GM18502 (cell line): Measurements from ENCODE around the gene FAM156A.
"Not testable (repeated sequence)": the region's sequence is repeated elsewhere in the genome, so short reads cannot be mapped to it uniquely, and the experiment has no call there.

ENCODE experiments used
- ATAC-seq: cut with Tn5 transposase; IDR thresholded peaks from one replicate; pipeline ENCODE4 v1.9.1; 2021; ENCODE audit warnings: mild to moderate bottlenecking; ENCODE audit not compliant: unreplicated experiment, poor library complexity

FAM156A gene

DNA sequence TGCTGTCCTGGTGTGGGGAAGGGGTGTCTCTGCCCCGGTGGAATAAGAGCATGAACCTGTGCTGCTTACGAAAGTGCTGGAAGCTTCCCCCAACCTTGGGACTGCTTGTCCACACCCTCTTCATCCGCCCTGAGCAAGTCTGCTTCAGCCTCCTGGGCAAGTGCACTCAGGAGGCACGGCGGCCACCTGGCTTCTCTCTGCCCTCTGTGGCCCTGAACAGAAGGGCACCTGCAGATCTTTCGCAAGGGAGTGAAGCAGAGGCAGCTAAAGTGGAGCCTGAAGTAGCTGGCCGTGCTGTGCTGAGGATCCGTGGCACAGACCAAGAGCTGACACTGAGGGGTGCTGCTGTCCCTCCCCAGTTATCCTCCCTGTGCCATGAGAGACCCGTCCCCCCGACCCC, 9.6 kb upstream of the FAM156A start:
- ATAC-seq = not testable (repeated sequence)

DNA sequence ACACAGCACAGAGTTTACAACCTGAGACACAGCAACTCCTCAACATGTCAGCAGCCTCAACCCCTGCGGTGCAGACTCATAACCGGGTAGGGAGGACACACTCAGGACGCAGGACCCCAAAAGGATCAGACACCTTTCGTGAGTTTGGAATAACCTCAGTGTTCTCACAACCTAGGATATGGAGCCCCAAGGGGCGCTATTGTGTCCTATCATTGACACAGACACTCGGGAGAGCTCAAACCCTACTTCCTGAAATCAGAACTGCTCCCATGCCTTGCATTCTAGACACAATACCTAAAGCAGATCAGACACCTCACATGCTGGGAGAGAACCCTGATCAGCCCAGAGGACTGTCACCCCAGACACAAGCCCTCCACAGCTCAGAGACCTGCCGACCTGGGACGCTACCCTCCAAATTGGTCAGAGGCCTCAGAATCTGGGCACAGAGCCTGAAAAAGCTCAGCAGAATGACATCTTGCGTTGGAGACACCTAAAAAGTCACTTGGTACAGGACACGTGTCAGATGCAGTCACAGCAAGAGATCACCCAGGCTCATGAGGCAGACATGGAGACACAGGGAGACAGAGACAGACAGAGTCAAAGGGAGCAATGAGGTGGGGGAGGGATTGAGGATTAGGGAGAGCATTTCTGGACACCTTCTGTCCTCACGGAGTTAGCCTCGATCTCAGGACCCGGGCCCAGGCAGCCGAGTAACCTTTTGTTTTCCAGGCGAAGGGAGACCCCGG, 8.8 kb upstream of the FAM156A start:
- ATAC-seq = not testable (repeated sequence)

DNA sequence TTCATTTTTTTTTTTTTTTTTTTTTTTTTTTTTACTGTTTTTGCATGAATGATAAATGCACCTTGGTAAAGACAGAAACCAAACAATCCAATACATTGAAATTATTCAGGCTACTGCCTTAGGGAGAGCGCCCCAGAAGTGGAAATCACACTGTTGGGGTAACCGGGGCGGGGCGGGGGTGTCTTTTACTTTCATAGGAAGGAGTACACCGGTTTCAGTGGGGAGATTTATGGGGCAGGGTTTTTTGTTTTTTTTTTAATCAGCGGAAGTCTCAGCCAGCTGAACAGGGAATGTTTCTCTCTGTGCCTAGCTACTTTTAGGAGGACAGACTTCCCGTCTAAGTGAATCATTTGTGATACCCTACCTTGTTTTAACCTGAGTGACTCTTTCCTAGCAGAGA, 643 bp upstream of the FAM156A start:
- ATAC-seq = peak; percentile 39

DNA sequence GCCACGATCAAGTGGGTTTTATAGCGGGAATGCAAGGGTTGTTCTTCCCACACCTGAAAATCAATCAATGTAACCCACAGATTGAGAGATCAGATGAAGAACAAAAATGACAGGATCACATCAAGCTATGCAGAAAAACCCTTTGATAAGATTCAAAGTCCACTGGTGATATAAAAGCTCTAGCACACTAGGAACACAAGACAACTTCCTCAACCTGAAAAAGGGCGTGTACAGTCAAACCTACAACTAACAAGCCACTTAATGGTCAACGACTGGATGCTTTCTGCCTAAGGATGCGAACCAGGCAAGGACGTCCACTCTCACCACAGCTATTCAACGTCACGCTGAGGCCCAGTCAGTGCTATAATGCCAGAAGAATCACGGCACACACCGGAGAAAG, 8.4 kb downstream of the FAM156A start:
- not testable (repeated sequence) for ATAC-seq

DNA sequence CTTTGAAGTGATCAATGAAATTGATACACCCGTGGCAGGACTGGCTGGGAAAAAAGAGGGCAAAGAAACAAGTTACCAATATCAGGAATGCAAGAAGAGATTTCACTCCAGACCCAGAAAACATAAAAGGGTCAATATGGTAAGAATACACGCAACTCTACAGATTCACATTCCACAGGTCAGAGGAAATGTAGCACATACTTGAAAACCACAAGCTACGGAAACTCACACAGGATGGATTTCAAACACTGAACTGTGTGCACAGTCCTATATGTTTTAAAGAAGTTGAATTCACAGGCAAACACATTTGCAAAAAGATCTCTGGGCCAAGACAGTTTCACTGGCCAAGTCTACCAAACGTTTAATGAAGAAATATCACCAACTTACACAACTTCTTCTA, 9.0 kb downstream of the FAM156A start:
- ATAC-seq = not testable (repeated sequence)

DNA sequence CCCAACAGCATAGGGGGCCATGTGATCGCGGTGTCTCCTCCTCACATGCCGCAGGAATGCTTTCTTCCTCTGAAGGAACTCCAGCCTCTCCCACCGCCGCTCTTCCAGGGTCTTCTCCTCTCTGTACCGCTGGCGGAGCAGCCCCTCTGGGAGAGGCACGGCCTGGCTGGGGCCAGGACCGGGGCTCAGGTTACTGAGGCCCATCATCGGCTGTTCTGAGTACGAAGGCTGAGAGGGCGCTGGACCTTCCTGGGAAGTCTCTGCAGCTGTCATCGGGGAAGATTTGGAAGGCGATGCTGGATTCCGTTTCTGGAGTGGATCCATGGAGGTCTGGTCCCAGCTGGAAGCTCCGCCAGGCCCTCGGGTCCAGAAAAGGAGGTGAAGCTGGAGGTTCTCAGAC, 10.1 kb downstream of the FAM156A start:
- not testable (repeated sequence) for ATAC-seq

DNA sequence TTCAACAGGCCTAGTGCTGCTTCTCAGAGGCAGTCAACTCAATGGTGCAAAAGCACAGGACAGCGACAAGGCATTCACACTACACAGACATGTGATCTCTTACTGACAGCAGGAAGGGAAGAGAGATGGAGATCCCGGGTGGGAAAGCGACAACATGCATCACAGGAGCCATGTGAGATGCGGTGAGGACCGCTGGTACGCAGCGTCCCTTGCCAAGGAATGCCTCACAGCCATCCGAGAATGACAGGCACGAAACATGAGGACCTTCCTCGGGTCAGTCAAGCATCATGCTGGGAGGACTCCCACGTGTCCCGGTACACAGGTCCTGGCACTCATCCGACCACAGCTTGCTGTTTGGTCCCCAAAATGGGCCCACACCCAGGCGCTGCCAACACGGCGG, 10.8 kb downstream of the FAM156A start:
- not testable (repeated sequence) for ATAC-seq

DNA sequence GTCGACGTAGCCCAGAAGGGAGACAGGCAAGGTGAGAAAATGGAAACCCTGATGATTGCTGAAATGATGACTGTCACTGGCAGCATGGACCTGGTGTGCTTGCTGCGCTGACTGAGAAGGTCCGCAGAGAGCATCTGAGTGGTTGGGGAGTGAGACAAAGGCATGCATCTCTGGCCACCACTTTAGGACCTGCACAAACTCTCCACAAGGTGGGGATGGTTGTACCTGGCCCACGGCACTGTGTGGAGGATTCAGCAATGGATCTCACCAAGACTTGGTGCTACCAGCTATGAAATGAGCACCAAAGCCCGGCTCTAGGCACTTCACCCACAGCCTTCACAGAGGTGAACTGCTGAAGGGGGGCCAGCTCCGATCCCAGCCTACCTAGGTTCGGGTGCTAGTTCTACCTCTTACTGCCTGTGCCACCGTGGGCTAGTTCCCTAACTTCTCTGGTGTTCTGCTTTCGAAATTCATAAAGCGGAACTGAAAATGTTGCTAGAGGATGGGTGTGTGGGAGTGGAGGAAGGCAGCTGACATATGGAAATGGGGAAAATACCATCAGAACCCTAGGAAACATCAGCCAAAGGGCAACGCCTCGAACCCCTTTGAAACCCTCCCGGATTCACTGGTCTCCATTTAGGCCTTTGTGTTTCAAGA, 12.4 kb downstream of the FAM156A start:
- ATAC-seq = not testable (repeated sequence)

DNA sequence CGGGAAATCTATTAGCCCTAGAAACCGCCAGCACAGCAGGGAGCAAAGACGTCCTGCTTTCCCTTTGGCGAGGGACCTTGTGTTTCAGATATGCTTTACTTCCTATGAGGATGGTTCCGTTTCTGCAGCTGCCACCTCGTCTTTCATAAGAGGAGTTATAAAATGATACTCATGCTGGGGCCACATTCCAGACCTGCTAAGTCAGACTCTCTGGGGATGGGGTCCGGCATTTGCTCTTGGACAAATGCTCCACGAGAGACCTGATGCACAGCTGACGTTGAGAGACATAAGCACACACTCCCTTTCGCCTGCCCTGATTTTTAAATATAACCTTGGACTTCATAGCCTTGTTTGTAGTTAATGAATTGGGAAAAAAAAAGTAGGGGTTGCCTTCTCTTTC, 16.6 kb downstream of the FAM156A start:
- not testable (repeated sequence) for ATAC-seq

DNA sequence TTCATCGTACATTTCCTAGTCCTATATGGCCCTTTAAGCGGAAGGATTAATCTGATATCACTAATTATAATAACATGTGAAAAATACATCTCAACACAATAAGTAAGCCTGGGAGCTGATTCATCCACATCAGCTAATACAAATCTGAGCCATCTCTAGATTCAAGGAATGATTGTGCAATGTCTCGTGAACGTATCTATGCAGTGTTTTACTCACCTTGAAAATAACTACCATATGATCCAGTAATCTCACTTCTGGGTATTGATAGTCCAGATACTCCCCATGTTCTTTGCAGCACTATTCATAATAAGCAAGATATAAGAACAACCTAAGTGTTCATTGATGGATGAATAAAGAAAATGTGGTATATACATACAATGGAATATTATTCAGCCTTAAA, 17.6 kb downstream of the FAM156A start:
- not testable (repeated sequence) for ATAC-seq

DNA sequence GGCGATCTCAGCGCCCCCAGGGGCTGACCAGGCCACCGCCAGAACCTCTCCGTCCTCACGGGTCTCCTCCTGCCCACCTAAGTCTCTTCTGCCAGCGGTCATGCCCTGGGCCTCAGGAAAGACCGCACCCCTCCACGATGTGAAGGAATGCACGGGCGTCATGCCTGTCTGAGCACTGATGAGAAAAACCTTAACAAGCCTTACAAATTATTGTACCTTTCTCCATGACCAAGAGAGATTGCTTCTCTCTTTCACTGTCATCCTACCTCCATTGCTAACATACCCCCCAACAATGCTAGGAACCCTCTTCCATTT, 22.9 kb downstream of the FAM156A start:
- not testable (repeated sequence) for ATAC-seq

DNA sequence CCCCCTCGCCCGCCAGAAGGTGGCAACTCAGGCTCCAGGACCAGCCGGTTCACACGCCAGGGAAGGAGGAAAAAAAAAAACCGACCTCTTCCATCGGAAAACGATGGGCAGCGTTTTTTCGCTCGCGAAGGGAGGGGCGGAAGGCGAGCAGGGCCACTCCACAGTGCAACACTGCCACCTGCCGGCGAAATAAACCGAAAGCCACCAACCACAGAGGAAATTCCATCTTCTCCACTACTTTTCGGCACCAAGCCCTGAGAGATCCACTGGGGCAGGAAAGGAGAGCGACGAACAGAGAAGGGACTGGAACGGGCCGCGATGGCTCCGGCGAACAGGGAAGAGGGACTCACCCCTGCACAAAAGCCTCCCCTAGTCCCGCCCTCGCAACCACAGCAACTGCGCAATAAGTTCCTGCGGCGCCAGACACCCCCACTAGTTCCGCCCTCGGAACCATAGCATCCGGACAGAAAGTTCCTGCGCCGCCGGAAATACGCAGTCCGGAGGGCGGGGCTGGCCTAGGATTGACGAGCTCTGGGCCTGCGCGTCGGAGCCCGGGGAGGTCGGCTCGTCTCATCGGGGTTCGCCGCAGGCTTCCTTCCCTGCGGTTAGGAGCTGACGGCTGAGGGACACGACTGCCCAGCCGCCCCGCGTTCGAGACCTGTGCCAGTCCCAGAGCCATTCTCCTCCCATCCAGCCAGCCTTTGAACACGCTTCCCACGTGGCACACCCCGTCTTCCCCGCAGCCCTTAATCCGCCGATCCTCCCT, 23.4 kb downstream of the FAM156A start:
- peak; percentile 96 for ATAC-seq

DNA sequence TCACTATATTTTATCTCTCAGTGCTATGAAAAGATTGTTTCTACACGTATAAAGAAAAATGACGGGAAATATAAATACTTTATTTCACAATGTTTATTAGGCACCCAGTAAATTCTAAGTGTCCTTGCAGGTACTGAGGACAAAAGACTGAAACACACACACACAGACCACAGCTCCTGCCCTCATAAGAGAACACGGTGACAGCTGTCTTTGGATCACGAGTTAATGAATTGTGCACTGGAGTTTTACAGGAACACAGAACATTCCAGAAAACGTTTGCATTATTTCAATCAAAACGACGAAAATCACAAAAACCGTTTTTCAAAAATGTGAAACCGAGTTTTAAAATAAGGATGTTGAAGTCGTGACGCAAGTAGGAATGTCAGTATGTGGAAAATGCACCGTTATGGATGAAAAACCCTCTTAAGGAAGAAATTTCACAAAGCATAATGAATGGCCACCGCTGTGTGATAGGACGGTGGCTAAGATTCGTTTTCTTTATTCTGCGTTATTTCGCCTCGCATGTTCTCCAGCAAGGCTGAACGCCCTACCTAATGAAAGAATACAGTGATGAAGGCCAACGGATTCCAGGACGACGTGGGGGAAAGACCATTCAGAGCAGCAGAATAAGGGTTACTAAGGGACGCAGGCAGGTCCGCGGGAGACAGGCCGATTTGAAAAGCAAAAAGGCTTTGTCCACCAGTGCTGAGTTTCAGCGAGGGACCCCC, 24.2 kb downstream of the FAM156A start:
- ATAC-seq = no peak

DNA sequence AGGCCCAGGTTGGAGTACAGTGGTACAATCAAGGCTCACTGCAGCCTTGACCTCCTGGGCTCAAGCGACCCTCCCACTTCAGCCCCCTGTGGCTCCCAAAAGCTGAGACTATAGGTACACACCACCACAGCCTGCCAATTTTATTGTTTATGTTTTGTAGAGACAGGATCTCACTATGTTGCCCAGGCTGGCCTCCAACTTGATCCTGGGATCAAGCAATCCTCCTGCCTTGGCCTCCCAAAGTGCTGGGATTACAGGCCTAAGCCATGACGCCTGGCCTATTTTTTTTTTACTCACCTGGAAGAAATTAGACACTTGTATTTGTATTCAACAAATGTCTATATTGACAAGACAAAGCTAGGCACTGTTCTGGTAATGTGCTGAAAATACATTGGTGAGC, 25.1 kb downstream of the FAM156A start:
- ATAC-seq = no peak

DNA sequence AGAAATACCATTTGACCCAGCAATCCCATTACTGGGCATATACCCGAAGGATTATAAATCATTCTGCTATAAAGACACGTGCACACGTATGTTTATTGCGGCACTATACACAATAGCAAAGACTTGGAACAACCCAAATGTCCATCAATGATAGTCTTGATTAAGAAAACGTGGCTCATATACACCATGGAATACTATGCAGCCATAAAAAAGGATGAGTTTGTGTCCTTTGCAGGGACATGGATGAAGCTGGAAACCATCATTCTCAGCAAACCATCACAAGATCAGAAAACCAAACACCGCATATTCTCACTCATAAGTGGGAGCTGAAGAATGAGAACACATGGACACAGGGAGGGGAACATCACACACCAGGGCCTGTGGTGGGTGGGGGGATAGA, 28.1 kb downstream of the FAM156A start:
- ATAC-seq = not testable (repeated sequence)

DNA sequence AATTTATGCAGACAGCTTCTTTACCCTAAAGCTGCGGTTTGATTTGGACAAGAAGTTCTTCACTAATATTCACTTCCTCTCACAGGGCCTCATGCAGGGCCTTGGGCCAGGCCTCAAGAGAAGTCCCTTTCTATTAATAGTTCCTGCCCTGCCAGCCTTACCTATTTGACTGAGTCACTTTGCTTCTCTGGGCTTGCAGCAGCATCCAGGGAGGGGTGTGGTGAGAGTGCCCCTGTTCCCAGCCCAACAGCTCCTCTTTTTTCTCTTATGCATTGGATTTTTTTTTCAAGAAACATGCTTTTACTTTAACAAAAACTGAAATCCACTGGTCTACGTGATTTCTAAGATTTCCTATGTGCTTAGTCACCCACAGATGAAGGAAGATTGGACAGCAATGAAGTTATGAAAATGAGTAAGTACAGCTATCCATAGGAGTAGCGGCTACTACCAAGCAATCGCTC, 34.5 kb downstream of the FAM156A start:
- peak; percentile 59 for ATAC-seq

DNA sequence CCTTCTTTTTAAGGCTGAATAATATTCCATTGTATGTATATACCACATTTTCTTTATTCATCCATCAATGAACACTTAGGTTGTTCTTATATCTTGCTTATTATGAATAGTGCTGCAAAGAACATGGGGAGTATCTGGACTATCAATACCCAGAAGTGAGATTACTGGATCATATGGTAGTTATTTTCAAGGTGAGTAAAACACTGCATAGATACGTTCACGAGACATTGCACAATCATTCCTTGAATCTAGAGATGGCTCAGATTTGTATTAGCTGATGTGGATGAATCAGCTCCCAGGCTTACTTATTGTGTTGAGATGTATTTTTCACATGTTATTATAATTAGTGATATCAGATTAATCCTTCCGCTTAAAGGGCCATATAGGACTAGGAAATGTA, 43.6 kb downstream of the FAM156A start:
- ATAC-seq = not testable (repeated sequence)

DNA sequence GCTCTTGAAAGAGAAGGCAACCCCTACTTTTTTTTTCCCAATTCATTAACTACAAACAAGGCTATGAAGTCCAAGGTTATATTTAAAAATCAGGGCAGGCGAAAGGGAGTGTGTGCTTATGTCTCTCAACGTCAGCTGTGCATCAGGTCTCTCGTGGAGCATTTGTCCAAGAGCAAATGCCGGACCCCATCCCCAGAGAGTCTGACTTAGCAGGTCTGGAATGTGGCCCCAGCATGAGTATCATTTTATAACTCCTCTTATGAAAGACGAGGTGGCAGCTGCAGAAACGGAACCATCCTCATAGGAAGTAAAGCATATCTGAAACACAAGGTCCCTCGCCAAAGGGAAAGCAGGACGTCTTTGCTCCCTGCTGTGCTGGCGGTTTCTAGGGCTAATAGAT, 44.6 kb downstream of the FAM156A start:
- not testable (repeated sequence) for ATAC-seq

DNA sequence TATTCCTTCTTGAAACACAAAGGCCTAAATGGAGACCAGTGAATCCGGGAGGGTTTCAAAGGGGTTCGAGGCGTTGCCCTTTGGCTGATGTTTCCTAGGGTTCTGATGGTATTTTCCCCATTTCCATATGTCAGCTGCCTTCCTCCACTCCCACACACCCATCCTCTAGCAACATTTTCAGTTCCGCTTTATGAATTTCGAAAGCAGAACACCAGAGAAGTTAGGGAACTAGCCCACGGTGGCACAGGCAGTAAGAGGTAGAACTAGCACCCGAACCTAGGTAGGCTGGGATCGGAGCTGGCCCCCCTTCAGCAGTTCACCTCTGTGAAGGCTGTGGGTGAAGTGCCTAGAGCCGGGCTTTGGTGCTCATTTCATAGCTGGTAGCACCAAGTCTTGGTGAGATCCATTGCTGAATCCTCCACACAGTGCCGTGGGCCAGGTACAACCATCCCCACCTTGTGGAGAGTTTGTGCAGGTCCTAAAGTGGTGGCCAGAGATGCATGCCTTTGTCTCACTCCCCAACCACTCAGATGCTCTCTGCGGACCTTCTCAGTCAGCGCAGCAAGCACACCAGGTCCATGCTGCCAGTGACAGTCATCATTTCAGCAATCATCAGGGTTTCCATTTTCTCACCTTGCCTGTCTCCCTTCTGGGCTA, 48.9 kb downstream of the FAM156A start:
- not testable (repeated sequence) for ATAC-seq

DNA sequence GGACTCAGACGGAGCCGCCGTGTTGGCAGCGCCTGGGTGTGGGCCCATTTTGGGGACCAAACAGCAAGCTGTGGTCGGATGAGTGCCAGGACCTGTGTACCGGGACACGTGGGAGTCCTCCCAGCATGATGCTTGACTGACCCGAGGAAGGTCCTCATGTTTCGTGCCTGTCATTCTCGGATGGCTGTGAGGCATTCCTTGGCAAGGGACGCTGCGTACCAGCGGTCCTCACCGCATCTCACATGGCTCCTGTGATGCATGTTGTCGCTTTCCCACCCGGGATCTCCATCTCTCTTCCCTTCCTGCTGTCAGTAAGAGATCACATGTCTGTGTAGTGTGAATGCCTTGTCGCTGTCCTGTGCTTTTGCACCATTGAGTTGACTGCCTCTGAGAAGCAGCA, 50.4 kb downstream of the FAM156A start:
- ATAC-seq = not testable (repeated sequence)
